G401.6 (cell line): ENCODE measurements around the gene VASN.

ENCODE experiments used
- FAIRE-seq: peaks from 2 replicates; lab custom pipeline; 2012; peaks lifted over from hg19 to GRCh38; lab: Jason Lieb, UNC

VASN gene

GRCh38 chr16:4428500-4428899, 56.9 kb downstream of the VASN start:
- FAIRE-seq: no peak

- no peak for FAIRE-seq
Observed at GRCh38 chr16:4431023-4431422, 59.4 kb downstream of the VASN start.
